ENCODE results near the gene ABLIM2. TPM values are rescaled to one million over a fixed set of nuclear protein-coding genes. Genes with fewer than 3 reads are reported as not detected.

Gene ABLIM2
- polyA plus RNA-seq, 1 donor from 2014 or later = 14.9 TPM

DNA sequence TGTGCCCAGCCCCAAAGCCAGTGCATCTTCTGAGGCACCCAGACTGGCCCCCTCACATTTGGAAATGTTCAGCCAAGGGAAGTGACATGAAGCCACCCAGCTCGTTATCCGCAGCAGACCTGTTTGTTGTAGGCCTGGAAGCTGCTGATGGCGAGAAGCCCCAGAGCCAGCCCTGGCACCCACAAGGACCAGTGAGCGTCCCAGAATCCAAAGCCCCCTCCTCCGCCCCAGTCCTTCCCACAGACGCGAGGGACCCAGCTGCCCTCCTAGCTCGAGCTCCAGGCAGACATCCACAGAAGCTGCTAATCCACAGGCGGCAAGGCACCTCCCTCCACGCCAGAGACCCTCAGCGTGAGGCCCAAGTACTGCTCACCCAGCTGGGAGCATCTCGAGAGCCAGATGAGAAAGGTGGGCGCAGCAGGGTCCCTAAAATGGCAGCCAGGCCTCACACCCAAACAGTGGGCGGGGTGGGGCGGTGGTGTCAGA, 7.4 kb downstream of the ABLIM2 start:
- TF ChIP-seq, protein P1, sequence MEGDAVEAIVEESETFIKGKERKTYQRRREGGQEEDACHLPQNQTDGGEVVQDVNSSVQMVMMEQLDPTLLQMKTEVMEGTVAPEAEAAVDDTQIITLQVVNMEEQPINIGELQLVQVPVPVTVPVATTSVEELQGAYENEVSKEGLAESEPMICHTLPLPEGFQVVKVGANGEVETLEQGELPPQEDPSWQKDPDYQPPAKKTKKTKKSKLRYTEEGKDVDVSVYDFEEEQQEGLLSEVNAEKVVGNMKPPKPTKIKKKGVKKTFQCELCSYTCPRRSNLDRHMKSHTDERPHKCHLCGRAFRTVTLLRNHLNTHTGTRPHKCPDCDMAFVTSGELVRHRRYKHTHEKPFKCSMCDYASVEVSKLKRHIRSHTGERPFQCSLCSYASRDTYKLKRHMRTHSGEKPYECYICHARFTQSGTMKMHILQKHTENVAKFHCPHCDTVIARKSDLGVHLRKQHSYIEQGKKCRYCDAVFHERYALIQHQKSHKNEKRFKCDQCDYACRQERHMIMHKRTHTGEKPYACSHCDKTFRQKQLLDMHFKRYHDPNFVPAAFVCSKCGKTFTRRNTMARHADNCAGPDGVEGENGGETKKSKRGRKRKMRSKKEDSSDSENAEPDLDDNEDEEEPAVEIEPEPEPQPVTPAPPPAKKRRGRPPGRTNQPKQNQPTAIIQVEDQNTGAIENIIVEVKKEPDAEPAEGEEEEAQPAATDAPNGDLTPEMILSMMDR (IDR thresholded peaks at IDR 0.05; ENCODE audit: poor library complexity, severe bottlenecking) = no peak
- TF ChIP-seq EP300 (conservative IDR thresholded peaks at IDR 0.05; ENCODE audit: poor library complexity, severe bottlenecking) (no peak), MXI1 (conservative IDR thresholded peaks at IDR 0.05; ENCODE audit: poor library complexity, severe bottlenecking) (no peak), POLR2AphosphoS5 (IDR thresholded peaks at IDR 0.05) (no peak), TAF1 (IDR thresholded peaks at IDR 0.05; ENCODE audit: low read depth) (no peak), EZH2 (IDR thresholded peaks at IDR 0.05; ENCODE audit: borderline replicate concordance, insufficient read depth, low read length, poor library complexity, severe bottlenecking) (no peak), SMC3 (conservative IDR thresholded peaks at IDR 0.05; ENCODE audit: poor library complexity) (no peak), RAD21 (conservative IDR thresholded peaks at IDR 0.05) (no peak)
- TF ChIP-seq, protein P2, sequence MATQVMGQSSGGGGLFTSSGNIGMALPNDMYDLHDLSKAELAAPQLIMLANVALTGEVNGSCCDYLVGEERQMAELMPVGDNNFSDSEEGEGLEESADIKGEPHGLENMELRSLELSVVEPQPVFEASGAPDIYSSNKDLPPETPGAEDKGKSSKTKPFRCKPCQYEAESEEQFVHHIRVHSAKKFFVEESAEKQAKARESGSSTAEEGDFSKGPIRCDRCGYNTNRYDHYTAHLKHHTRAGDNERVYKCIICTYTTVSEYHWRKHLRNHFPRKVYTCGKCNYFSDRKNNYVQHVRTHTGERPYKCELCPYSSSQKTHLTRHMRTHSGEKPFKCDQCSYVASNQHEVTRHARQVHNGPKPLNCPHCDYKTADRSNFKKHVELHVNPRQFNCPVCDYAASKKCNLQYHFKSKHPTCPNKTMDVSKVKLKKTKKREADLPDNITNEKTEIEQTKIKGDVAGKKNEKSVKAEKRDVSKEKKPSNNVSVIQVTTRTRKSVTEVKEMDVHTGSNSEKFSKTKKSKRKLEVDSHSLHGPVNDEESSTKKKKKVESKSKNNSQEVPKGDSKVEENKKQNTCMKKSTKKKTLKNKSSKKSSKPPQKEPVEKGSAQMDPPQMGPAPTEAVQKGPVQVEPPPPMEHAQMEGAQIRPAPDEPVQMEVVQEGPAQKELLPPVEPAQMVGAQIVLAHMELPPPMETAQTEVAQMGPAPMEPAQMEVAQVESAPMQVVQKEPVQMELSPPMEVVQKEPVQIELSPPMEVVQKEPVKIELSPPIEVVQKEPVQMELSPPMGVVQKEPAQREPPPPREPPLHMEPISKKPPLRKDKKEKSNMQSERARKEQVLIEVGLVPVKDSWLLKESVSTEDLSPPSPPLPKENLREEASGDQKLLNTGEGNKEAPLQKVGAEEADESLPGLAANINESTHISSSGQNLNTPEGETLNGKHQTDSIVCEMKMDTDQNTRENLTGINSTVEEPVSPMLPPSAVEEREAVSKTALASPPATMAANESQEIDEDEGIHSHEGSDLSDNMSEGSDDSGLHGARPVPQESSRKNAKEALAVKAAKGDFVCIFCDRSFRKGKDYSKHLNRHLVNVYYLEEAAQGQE (IDR thresholded peaks at IDR 0.05; ENCODE audit: borderline replicate concordance) = no peak
- no peak overlapping the region for H3K27ac ChIP-seq (ENCODE audit: low read length)
- H3K79me2 ChIP-seq (replicated peaks; ENCODE audit: insufficient read depth, low read length) = no peaks in the 10 kb centered on the region
- no peak overlapping the region for H3K4me2 ChIP-seq (ENCODE audit: low read length)
- no peaks in the 10 kb centered on the region for H3K9me2 ChIP-seq (ENCODE audit: insufficient read depth, low read length)
- H3K36me3 ChIP-seq (ENCODE audit: insufficient read depth, low read length) = no peaks in the 10 kb centered on the region
- no peak overlapping the region for H2AFZ ChIP-seq (ENCODE audit: low read depth, low read length)
- no peaks in the 10 kb centered on the region for H4K20me1 ChIP-seq (ENCODE audit: insufficient read depth)
- no peaks in the 10 kb centered on the region for H3K27me3 ChIP-seq (ENCODE audit: insufficient read depth, low read depth, low read length)
- H3K9me3 ChIP-seq (ENCODE audit: low read length) = no peaks in the 10 kb centered on the region
- H3K4me3 ChIP-seq (ENCODE audit: low read length) = no peak overlapping the region
- H3K9ac ChIP-seq (ENCODE audit: low read length) = no peak overlapping the region
- no peaks in the 10 kb centered on the region for H3F3A ChIP-seq (ENCODE audit: insufficient read depth, low read length, poor library complexity, severe bottlenecking)

DNA sequence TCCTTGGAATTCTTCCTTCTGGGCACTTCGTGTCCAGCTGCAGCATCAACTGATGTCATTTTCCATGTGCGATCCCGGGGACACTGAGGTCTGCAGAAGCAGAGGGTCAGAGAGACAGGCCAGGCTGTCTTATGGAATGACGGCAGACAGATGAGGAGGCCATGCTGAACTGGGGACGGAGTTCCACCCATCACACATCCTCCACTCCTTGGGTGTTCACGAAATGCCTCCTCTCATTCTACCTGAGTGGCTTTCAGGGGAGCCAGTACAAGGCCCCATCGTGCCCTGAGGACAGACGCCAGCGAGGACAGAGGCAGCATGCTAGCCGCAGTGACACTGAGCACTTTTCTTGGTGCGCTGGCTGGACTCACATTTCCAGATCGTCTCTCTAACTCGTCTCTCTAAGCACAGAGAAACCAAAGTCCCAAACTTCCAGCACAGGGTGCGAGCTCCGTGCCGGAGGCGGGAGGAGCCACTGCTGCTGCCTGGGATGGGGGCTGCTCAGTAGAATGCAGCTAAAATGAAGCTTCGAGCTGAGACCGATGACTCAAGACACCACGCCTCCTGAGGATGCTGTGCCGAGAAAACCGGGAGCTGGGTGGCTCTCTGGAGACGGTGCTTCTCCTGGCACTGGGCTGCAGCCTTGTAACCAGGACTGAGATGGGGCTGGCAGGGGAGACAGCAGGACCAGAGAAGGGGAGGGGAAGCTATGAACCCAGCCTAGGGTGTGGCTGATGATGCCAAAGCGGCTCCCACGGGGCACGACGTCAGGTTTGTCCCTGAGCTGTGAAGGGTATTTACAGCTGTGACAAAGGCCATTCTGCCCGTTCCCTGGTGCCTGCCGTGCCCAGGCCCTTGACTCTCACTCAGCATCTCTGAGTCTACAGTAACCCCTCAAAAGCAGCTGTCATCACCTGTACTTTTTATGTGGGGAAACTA, 8.2 kb downstream of the ABLIM2 start:
- no peaks in the 10 kb centered on the region for H3K27me3 ChIP-seq (ENCODE audit: insufficient read depth, low read depth, low read length)
- H3K9me2 ChIP-seq (ENCODE audit: insufficient read depth, low read length) = no peaks in the 10 kb centered on the region
- no peaks in the 10 kb centered on the region for H3K9me3 ChIP-seq (ENCODE audit: low read length)
- no peak overlapping the region for H3K4me2 ChIP-seq (ENCODE audit: low read length)
- H3K9ac ChIP-seq (ENCODE audit: low read length) = no peak overlapping the region
- no peaks in the 10 kb centered on the region for H3K36me3 ChIP-seq (ENCODE audit: insufficient read depth, low read length)
- no peak overlapping the region for H3K4me3 ChIP-seq (ENCODE audit: low read length)
- H2AFZ ChIP-seq (ENCODE audit: low read depth, low read length) = no peak overlapping the region
- no peaks in the 10 kb centered on the region for H3K79me2 ChIP-seq (replicated peaks; ENCODE audit: insufficient read depth, low read length)
- H3F3A ChIP-seq (ENCODE audit: insufficient read depth, low read length, poor library complexity, severe bottlenecking) = no peaks in the 10 kb centered on the region
- TF ChIP-seq, protein P2 (IDR thresholded peaks at IDR 0.05; ENCODE audit: borderline replicate concordance) = no peak
- no peak for TF ChIP-seq TAF1 (IDR thresholded peaks at IDR 0.05; ENCODE audit: low read depth)
- TF ChIP-seq EZH2 (IDR thresholded peaks at IDR 0.05; ENCODE audit: borderline replicate concordance, insufficient read depth, low read length, poor library complexity, severe bottlenecking) = no peak
- TF ChIP-seq SMC3 (conservative IDR thresholded peaks at IDR 0.05; ENCODE audit: poor library complexity) = no peak
- TF ChIP-seq, protein P1 (IDR thresholded peaks at IDR 0.05; ENCODE audit: poor library complexity, severe bottlenecking) = no peak
- no peak for TF ChIP-seq RAD21 (conservative IDR thresholded peaks at IDR 0.05)
- no peak overlapping the region for H3K27ac ChIP-seq (ENCODE audit: low read length)
- H4K20me1 ChIP-seq (ENCODE audit: insufficient read depth) = no peaks in the 10 kb centered on the region

All from neural cell (in vitro differentiated cells).